Measurements from ENCODE around the gene GYPB.
"Not testable (repeated sequence)": the region's sequence is repeated elsewhere in the genome, so short reads cannot be mapped to it uniquely, and the experiment has no call there.

Gene GYPB

GRCh38 chr4:144008602-144009001 lies 10.6 kb downstream of the GYPB start:
- DNase-seq: not testable (repeated sequence)

- DNase-seq: not testable (repeated sequence)
These were observed 11.2 kb downstream of the GYPB start for GRCh38 chr4:144007960-144008359.

DNA sequence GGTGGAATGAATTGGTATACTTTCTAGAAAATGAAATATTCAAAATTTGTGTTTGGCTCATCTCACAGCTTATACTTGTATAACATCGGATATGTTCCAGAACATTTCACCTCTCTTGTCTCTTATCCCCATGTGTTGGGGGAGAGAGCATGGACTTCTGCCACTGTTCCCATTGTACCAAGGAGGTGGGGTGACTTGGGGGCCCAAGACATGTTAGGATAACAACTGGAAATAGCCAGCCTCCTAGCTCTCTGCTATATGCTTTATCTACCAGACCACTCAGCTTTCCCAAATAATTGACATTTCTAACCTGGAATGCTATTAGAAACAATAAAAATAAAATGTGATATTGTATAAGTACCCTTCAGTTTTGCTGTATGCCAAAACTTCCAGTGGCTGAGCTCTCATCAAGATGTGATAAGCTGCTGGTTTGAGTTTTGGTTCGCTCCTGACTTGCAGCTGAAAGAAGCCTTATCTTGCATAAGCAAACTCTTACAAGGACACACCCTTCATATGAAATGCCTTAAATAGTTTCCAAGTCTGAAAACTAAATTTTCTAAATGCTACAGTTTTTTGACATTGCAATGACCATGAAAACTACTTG lies 12.9 kb downstream of the GYPB start:
- not testable (repeated sequence) for DNase-seq

- not testable (repeated sequence) for DNase-seq
These were observed 13.6 kb downstream of the GYPB start for GRCh38 chr4:144005558-144005953.

DNA sequence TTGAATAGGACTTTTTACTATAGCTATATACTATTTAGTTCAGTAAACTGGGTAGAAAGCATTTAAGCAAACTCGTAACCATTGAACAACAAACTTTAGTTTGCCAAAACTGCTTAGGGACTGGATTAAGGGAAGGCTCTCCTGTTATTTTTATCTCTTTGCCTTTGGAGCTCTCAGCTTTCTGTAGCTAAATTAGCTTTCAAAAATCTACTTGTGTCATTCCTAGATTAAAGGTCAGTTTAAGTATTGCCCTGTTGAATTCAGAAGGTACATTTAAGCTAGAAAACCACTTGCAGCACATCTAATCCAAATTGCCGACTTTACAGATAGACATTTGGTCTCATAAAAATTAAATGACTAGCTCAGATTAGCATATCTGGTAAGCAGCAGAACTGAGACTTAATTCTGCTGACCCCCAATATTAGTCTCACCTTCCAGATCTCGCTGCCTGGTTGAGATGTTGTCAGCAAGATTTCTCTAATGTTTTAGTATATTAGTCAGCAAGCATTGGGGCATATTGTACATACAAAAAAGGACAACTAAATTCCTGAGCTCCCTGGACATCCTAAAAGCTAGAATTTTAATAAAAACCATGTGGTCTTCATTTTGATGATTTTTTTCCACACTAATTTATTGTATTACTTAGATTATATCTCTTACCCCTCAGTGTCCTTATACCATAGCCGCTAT lies 14.2 kb downstream of the GYPB start:
- not testable (repeated sequence) for DNase-seq

GRCh38 chr4:144003890-144004265 lies 15.3 kb downstream of the GYPB start:
- not testable (repeated sequence) for DNase-seq

DNA sequence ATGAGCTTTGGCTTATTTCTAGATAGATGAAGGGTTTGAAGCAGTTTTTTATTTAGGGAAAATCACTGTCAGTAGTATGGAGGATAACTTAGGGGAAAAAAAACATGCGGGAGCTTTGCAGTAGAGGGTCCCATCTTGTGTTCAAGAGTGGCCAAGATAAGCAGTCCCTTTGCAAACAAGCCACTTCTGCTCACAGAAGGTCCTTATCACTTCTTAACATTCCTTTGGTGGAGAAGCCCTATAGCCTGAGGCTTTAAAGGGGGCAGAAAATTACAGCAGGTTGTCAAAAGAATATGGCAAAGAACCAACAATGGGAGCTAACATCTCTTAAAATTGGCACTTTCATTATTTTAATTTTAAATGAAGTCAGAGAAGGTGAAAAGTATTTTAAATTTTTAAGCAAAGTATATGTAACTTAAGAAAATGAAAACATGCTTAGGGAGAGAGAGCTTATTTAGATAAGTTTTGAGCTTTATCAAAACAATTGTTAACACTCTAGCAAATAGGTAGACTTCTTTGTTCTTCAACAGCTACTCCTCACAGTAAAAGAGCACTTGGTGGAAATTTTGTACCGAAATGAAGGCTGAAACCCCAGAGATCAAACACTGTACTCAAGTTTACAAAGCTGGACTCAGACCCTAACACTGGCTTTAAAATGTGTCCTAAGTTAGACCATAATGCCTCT lies 15.8 kb downstream of the GYPB start:
- not testable (repeated sequence) for DNase-seq

DNA sequence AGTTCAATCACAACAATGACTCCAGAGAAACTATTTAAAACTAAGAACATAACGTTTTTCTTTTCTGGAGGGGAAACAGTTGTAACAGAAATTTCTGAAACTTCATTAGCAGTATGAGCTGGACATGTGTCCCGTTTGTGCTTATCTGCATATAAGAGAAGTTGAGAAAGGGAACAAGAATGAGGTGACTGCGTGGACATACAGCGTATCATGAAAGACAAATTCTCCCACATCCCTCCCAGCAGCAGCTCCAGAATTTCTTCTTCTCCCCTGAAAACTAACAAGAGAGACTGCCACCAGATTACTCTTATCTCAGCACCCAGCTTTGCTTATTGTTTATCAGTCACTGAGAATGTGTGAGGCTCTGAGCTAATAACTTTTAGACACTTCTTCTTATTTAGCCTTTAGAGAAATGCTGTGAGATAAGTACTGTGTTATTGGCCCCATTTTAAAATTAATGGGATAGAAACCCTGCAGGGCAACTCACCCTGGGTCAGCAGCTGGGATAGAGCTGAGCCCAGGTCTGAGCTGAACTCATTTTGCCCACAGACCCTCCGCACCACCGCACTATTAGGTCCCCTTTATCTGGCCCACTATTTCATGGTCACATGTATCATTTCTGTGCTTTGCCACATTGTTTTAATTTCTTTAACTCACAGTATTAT lies 18.7 kb downstream of the GYPB start:
- not testable (repeated sequence) for DNase-seq

GRCh38 chr4:143996193-143996592 lies 23.0 kb downstream of the GYPB start:
- not testable (repeated sequence) for DNase-seq

GRCh38 chr4:143991761-143992160 lies 27.4 kb downstream of the GYPB start:
- not testable (repeated sequence) for DNase-seq

DNA sequence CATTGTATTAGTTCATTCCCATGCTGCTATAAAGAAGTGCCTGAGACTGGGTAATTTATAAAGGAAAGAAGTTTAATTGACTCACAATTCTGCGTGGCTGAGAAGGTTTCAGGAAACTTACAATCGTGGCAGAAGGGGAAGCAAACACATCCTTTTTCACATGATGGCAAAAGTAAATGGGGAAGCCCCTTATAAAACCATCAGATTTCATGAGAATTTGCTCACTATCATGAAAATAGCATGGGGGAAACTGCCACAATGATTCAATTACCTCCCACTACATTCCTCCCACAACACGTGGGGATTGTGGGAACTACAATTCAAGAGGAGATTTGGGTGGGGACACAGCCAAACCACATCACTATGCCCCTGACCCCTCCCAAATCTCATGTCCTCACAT lies 28.5 kb downstream of the GYPB start:
- not testable (repeated sequence) for DNase-seq

- no peak for DNase-seq
These were observed 33.0 kb downstream of the GYPB start for GRCh38 chr4:143986180-143986579.

- not testable (repeated sequence) for DNase-seq
These were observed 38.4 kb downstream of the GYPB start for GRCh38 chr4:143980776-143981175.

GRCh38 chr4:143975527-143975926 lies 43.7 kb downstream of the GYPB start:
- not testable (repeated sequence) for DNase-seq

DNA sequence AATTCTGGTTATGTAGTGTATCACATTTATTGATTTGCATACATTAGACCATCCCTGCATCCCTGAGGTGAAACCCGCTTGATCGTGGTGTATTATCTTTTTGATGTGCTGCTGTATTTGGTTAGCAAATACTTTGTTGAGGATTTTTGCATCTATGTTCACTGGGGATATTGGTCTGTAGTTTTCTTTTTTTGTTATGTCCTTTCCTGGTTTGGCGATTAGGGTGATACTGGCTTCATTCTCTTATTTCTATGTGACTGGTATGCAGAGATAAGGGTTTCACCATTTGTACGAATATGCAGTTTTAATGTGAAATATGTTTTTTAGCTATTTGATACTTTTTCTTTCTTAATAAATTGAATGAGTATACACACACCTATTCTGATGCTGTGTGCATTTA lies 45.2 kb downstream of the GYPB start:
- not testable (repeated sequence) for DNase-seq

- no peak for DNase-seq
These were observed 58.1 kb downstream of the GYPB start for GRCh38 chr4:143961075-143961474.

DNA sequence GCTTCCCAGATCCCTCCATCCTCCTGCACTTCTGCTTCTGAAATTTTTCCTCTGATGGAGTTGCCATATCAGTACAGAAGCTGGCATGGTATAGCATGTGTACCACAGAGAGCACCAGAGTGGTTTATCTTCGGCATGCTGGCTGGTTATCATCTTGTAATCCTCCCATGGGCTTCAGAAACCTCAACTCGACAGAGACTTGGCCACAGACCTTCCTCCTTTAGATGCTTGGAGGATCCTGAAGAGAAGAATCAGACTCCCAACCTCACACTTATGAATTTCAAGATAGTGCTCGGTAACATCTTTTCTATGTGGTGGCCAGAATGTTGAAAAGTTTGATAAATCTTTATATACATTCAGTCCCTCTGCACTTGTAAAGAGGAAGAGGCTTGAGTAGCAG lies 63.9 kb downstream of the GYPB start:
- not testable (repeated sequence) for DNase-seq

DNA sequence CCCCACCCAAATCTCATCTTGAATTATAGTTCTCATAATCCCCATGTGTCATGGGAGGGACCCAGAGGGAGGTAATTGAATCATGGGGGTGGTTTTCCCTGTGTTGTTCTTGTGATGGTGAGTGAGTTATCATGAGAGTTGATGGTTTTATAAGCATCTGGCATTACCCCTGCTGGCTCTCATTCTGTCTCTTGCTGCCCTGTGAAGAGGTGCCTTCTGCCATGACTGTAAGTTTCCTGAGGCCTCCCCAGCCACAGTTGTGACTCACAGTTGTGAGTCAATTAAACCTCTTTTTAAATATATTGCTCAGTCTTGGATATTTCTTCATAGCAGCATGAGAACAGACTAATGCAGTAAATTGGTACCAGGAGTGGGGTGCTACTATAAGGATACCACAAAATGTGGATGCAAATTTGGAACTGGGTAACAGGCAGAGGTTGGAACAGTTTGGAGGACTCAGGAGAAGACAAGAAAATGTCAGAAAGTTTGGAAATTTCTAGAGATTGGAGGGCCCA lies 67.7 kb downstream of the GYPB start:
- not testable (repeated sequence) for DNase-seq

GRCh38 chr4:143950967-143951366 lies 68.2 kb downstream of the GYPB start:
- DNase-seq: not testable (repeated sequence)

DNA sequence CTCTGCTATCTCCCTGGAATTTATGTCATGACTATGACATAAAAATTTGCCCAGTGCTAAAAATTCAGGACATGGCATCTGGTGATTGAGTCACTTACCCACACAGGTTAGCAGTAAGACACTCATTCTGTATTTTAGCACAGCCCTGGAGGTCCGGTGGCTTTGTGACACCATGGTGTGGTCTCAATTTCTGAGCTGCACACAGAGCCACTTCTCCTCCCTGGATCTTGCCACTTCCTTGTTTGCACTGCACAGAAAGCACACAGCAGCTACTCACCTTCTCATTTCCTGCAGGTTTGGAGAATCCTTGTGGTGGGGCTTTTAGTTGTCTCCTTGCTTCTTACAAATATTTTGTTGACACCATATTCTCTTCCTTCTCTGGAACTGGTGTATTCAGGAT lies 69.0 kb downstream of the GYPB start:
- not testable (repeated sequence) for DNase-seq

- not testable (repeated sequence) for DNase-seq
These were observed 71.7 kb downstream of the GYPB start for GRCh38 chr4:143947493-143947892.
